Body of pancreas (tissue), 4 donors: Measurements from ENCODE around the gene PLPP3.

Source experiments
- POLR2A ChIP-seq, 3 donors: fragments of 450-650 bp; IDR thresholded peaks; one replicate each; pipeline ENCODE4 v1.6.1; 2016; ENCODE audit warnings: antibody characterized with exemption in 3 of 3, mild to moderate bottlenecking in 2 of 3
- TF ChIP-seq, protein P1 (sequence below), 7 experiments: fragments of 450-650 bp in 4 of 7; fragments of 200-600 bp in 3 of 7; sonication (generic) in 3 of 7; IDR thresholded peaks; one replicate each; pipeline ENCODE4 v1.5.1; 2016 to 2019; ENCODE audit warnings: antibody characterized with exemption in 7 of 7

DNA sequence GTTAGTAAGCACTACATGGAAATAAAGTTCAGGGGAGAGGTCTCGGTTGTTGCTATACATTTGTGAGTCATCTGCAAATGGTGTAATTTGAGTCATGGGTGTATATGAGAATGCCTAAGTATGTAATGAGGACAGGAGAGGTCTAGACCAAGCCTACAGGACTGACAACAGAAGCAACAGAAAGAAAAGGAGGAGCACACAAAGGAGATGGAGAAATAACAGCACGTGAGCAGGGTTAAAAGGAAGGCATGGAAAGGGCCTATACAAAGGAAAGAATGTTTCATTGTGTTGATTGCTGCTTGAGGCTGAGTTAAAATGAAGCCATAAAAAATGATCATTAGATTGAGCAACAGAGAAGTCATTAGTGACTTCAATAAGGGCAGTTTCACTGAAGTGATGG, 37.8 kb upstream of the PLPP3 start:
- no peak for TF ChIP-seq POLR2A (IDR thresholded peaks at IDR 0.05)
- TF ChIP-seq, protein P1, sequence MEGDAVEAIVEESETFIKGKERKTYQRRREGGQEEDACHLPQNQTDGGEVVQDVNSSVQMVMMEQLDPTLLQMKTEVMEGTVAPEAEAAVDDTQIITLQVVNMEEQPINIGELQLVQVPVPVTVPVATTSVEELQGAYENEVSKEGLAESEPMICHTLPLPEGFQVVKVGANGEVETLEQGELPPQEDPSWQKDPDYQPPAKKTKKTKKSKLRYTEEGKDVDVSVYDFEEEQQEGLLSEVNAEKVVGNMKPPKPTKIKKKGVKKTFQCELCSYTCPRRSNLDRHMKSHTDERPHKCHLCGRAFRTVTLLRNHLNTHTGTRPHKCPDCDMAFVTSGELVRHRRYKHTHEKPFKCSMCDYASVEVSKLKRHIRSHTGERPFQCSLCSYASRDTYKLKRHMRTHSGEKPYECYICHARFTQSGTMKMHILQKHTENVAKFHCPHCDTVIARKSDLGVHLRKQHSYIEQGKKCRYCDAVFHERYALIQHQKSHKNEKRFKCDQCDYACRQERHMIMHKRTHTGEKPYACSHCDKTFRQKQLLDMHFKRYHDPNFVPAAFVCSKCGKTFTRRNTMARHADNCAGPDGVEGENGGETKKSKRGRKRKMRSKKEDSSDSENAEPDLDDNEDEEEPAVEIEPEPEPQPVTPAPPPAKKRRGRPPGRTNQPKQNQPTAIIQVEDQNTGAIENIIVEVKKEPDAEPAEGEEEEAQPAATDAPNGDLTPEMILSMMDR (IDR thresholded peaks at IDR 0.05): no peak
